HG02798 (cell line): Measurements from ENCODE around the gene SEMA6A.

ENCODE experiments used
- ATAC-seq: cut with Tn5 transposase; IDR thresholded peaks from one replicate; pipeline ENCODE4 v1.9.1; 2021; ENCODE audit warnings: mild to moderate bottlenecking; ENCODE audit not compliant: unreplicated experiment, poor library complexity

SEMA6A gene

GRCh38 chr5:116446356-116447005 is 128.1 kb downstream of the SEMA6A start:
- no peak for ATAC-seq

- ATAC-seq: no peak
Observed at GRCh38 chr5:116445311-116445710, 129.3 kb downstream of the SEMA6A start.

GRCh38 chr5:116444373-116445295 is 130.0 kb downstream of the SEMA6A start:
- ATAC-seq: no peak

GRCh38 chr5:116442931-116443551 is 131.6 kb downstream of the SEMA6A start:
- ATAC-seq: no peak

- no peak for ATAC-seq
Observed at GRCh38 chr5:116442095-116442534, 132.5 kb downstream of the SEMA6A start.

- ATAC-seq: no peak
Observed at GRCh38 chr5:116441223-116441622, 133.4 kb downstream of the SEMA6A start.

GRCh38 chr5:116440457-116441001 is 134.1 kb downstream of the SEMA6A start:
- no peak for ATAC-seq

GRCh38 chr5:116439905-116440304 is 134.7 kb downstream of the SEMA6A start:
- ATAC-seq: no peak

- ATAC-seq: no peak
Observed at GRCh38 chr5:116438979-116439554, 135.6 kb downstream of the SEMA6A start.

- ATAC-seq: no peak
Observed at GRCh38 chr5:116437922-116438578, 136.6 kb downstream of the SEMA6A start.

GRCh38 chr5:116437351-116437705 is 137.3 kb downstream of the SEMA6A start:
- no peak for ATAC-seq

GRCh38 chr5:116436674-116437350 is 137.8 kb downstream of the SEMA6A start:
- ATAC-seq: no peak

GRCh38 chr5:116428966-116429365 is 145.7 kb downstream of the SEMA6A start:
- no peak for ATAC-seq

- no peak for ATAC-seq
Observed at GRCh38 chr5:116428413-116428812, 146.2 kb downstream of the SEMA6A start.

- ATAC-seq: no peak
Observed at GRCh38 chr5:116424951-116425350, 149.7 kb downstream of the SEMA6A start.

GRCh38 chr5:116424258-116424615 is 150.4 kb downstream of the SEMA6A start:
- ATAC-seq: no peak

GRCh38 chr5:116423587-116424257 is 150.9 kb downstream of the SEMA6A start:
- no peak for ATAC-seq

- no peak for ATAC-seq
Observed at GRCh38 chr5:116423141-116423540, 151.5 kb downstream of the SEMA6A start.

GRCh38 chr5:116421080-116421629 is 153.5 kb downstream of the SEMA6A start:
- no peak for ATAC-seq
